Measurements from ENCODE around the gene LRRC8A. TPM values are rescaled to one million over a fixed set of nuclear protein-coding genes. Genes with fewer than 3 reads are reported as not detected.

Gene LRRC8A
- total RNA-seq, 2 experiments from 2014 or later = 35.0 to 35.8 TPM

- POLR2A ChIA-PET = no interaction called here
- Mint-ChIP-seq H3K4me1 (ENCODE audit: low read depth) (peaks cover 45% of the 10 kb centered on the region), H3K27ac (peak overlapping the region; percentile 84), H3K4me3 (no peak overlapping the region), H3K27me3 (no peaks in the 10 kb centered on the region), H3K36me3 (ENCODE audit: low read depth) (peaks cover 55% of the 10 kb centered on the region), H3K9me3 (no peaks in the 10 kb centered on the region)
- TF ChIP-seq CTCF (IDR thresholded peaks at IDR 0.05) = no peak
- intact Hi-C loops (cut with DNase I, micrococcal nuclease) = no loop called here
- DNase-seq = no peak
- Histone ChIP-seq H3K27me3 (ENCODE audit: control insufficient read depth in 1 of 2, insufficient read depth in 2 of 2, low read length in 2 of 2) (no peaks in the 10 kb centered on the region), H3K27ac (ENCODE audit: low read depth in 1 of 2, low read length in 2 of 2) (no peak overlapping the region), H3K4me3 (ENCODE audit: low read length) (no peak overlapping the region), H3K9me3 (ENCODE audit: control insufficient read depth in 1 of 2, insufficient read depth in 1 of 2, low read length in 2 of 2) (no peaks in the 10 kb centered on the region), H3K36me3 (ENCODE audit: insufficient read depth, low read length) (peaks cover 42% of the 10 kb centered on the region), H3K4me1 (ENCODE audit: insufficient read depth, low read length) (peaks cover 67% of the 10 kb centered on the region)
- ATAC-seq (ENCODE audit: poor library complexity) = no peak
- CTCF ChIA-PET = no interaction called here
These were observed 24.0 kb downstream of the LRRC8A start for GRCh38 chr9:128905964-128906363.

DNA sequence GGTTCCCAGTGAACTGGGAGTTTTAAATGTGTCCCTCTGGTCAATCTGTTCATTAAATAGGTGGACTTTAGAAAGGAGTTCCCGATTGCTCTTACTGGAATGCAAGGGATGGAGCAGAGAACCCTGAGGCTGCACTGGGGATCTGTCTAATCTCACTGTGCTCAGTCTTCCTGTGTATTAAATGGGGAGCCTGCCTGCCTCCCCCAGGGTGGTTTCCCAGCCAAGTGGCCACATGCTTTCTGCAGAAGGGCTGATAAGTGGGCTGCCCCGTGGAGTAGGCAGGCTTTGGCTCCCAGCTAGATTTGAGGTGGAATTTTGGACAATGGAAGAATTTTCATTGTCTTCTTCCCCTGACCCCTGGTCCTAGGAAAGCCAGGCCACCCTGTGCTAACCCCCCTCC, 24.8 kb downstream of the LRRC8A start:
- Mint-ChIP-seq H3K4me3 (peak overlapping the region; percentile 20), H3K36me3 (ENCODE audit: low read depth) (peaks cover 58% of the 10 kb centered on the region), H3K27ac (peak overlapping the region; percentile 84), H3K4me1 (ENCODE audit: low read depth) (peaks cover 47% of the 10 kb centered on the region), H3K27me3 (no peaks in the 10 kb centered on the region), H3K9me3 (no peaks in the 10 kb centered on the region)
- ATAC-seq (ENCODE audit: poor library complexity) = no peak
- ChIA-PET CTCF (no interaction called here), POLR2A (no interaction called here)
- TF ChIP-seq CTCF (IDR thresholded peaks at IDR 0.05) = no peak
- Histone ChIP-seq H3K36me3 (ENCODE audit: insufficient read depth, low read length) (peaks cover 49% of the 10 kb centered on the region), H3K9me3 (ENCODE audit: control insufficient read depth in 1 of 2, insufficient read depth in 1 of 2, low read length in 2 of 2) (no peaks in the 10 kb centered on the region), H3K27me3 (ENCODE audit: control insufficient read depth in 1 of 2, insufficient read depth in 2 of 2, low read length in 2 of 2) (no peaks in the 10 kb centered on the region), H3K4me1 (ENCODE audit: insufficient read depth, low read length) (peaks cover 67% of the 10 kb centered on the region), H3K27ac (ENCODE audit: low read depth in 1 of 2, low read length in 2 of 2) (no peak overlapping the region), H3K4me3 (ENCODE audit: low read length) (no peak overlapping the region)
- intact Hi-C loops (cut with DNase I, micrococcal nuclease) = no loop called here
- DNase-seq = no peak

- Histone ChIP-seq H3K27me3 (ENCODE audit: control insufficient read depth in 1 of 2, insufficient read depth in 2 of 2, low read length in 2 of 2) (no peaks in the 10 kb centered on the region), H3K27ac (ENCODE audit: low read depth in 1 of 2, low read length in 2 of 2) (no peak overlapping the region), H3K36me3 (ENCODE audit: insufficient read depth, low read length) (peaks cover 65% of the 10 kb centered on the region), H3K4me3 (ENCODE audit: low read length) (no peak overlapping the region), H3K9me3 (ENCODE audit: control insufficient read depth in 1 of 2, insufficient read depth in 1 of 2, low read length in 2 of 2) (no peaks in the 10 kb centered on the region), H3K4me1 (ENCODE audit: insufficient read depth, low read length) (peaks cover 67% of the 10 kb centered on the region)
- ChIA-PET CTCF (interaction anchor here (1.3 kb wide), 1 partner anchor 10 kb away, joined by 3 read pairs; no protein-coding TSS in a partner anchor), POLR2A (no interaction called here)
- no peak for DNase-seq
- intact Hi-C loops (cut with DNase I, micrococcal nuclease) = no loop called here
- peaks cover 49% of the 10 kb centered on the region for H3K4me1 Mint-ChIP-seq (ENCODE audit: low read depth)
- peaks cover 70% of the 10 kb centered on the region for H3K36me3 Mint-ChIP-seq (ENCODE audit: low read depth)
- no peak for ATAC-seq (ENCODE audit: poor library complexity)
- H3K9me3 Mint-ChIP-seq = no peaks in the 10 kb centered on the region
- no peaks in the 10 kb centered on the region for H3K27me3 Mint-ChIP-seq
- no peak overlapping the region for H3K4me3 Mint-ChIP-seq
- no peak for TF ChIP-seq CTCF (IDR thresholded peaks at IDR 0.05)
- H3K27ac Mint-ChIP-seq = peak overlapping the region; percentile 65
These were observed 26.4 kb downstream of the LRRC8A start for GRCh38 chr9:128908372-128908771.

All from CD4-positive, alpha-beta T cell (primary cell).